Measurements from ENCODE around the gene PARD3B. TPM values are rescaled to one million over a fixed set of nuclear protein-coding genes. Genes with fewer than 3 reads are reported as not detected.

PARD3B gene
- total and polyA plus RNA-seq, 10 of the 15 experiments (the other 5 are each of a cell fraction or from before 2014, with no cell fraction given): 0.01 to 0.54 (median 0.07) TPM; not detected in 7

DNA sequence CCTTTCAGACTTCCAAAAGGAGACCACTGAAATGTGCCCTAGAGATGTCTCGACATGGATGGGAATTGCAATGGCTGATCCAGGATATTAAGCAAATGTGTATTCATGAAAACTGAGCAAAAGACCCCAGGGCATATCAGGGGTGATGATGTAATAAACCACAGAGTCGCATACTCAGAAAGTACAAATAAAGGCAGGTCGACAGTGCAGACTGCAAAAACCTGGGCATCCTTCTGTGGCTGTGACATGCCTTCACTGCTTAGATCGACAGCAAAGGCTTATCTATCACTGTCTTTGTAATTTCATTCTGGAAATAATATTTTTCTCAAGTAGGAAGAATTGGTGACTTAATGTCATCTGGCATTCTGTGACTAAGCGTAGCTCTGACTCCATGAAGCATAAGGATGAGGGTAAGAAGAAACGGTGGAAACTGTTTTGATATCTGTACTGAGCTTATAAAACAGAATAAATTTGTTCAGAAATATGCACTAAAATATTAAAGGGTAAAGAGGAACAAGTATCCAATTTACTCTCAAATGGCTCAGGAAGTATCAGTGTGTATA is 1021.4 kb downstream of the PARD3B start:
- Histone ChIP-seq H3K9ac (ENCODE audit: control insufficient read depth, insufficient read depth, low read length) (no peak overlapping the region), H3K79me2 (ENCODE audit: control insufficient read depth, insufficient read depth, low read length) (no peaks in the 10 kb centered on the region), H2AFZ (ENCODE audit: control insufficient read depth, low read depth, low read length) (no peak overlapping the region), H3K4me2 (ENCODE audit: control insufficient read depth, insufficient read depth) (no peak overlapping the region), H3K4me3 (no peak overlapping the region), H3K27ac (ENCODE audit: control insufficient read depth, insufficient read depth) (no peak overlapping the region), H3K9me3 (replicated peaks; ENCODE audit: control insufficient read depth, insufficient read depth, low read length) (no peaks in the 10 kb centered on the region), H4K20me1 (ENCODE audit: control insufficient read depth, insufficient read depth) (no peaks in the 10 kb centered on the region), H3K27me3 (replicated peaks in 1 of 2; ENCODE audit: control insufficient read depth in 2 of 2, insufficient read depth in 2 of 2, low read length in 1 of 2) (no peaks in the 10 kb centered on the region; a peak in 1 of 4 replicates), H3K36me3 (ENCODE audit: control insufficient read depth in 2 of 2, insufficient read depth in 2 of 2, low read length in 1 of 2) (no peaks in the 10 kb centered on the region), H3K4me1 (ENCODE audit: control insufficient read depth, insufficient read depth, low read length) (no peaks in the 10 kb centered on the region)
- CTCF ChIA-PET: no interaction called here
- FAIRE-seq (no peak), ATAC-seq (no peak), DNase-seq (ENCODE audit: low read depth, low spot score) (no peak)
- BruUV-seq (replicated peaks): no TSS peak
- in situ Hi-C loops (cut with MboI): no loop called here
- RAD21 ChIA-PET (ENCODE audit: unreplicated experiment): no interaction called here
- POLR2A ChIA-PET: no interaction called here
- intact Hi-C loops (cut with micrococcal nuclease; ENCODE audit: unreplicated experiment): no loop called here
- SMC1A ChIA-PET (ENCODE audit: uncharacterized antibody, unreplicated experiment): no interaction called here
- no peak for TF ChIP-seq SP1 (IDR thresholded peaks at IDR 0.05; ENCODE audit: low read depth, low read length)
- TF ChIP-seq RAD21 (IDR thresholded peaks at IDR 0.05; ENCODE audit: insufficient read depth, low read depth, low read length): no peak
- TF ChIP-seq NRF1 (conservative IDR thresholded peaks at IDR 0.05; ENCODE audit: low read depth, low read length): no peak
- TF ChIP-seq ZZZ3 (IDR thresholded peaks at IDR 0.05; ENCODE audit: control insufficient read depth, insufficient read length, low read depth): no peak
- TF ChIP-seq, protein P1, sequence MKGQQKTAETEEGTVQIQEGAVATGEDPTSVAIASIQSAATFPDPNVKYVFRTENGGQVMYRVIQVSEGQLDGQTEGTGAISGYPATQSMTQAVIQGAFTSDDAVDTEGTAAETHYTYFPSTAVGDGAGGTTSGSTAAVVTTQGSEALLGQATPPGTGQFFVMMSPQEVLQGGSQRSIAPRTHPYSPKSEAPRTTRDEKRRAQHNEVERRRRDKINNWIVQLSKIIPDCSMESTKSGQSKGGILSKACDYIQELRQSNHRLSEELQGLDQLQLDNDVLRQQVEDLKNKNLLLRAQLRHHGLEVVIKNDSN (IDR thresholded peaks at IDR 0.05; ENCODE audit: borderline replicate concordance, extremely low read length, insufficient read depth, low read depth, low read length): no peak
- TF ChIP-seq, protein P2, sequence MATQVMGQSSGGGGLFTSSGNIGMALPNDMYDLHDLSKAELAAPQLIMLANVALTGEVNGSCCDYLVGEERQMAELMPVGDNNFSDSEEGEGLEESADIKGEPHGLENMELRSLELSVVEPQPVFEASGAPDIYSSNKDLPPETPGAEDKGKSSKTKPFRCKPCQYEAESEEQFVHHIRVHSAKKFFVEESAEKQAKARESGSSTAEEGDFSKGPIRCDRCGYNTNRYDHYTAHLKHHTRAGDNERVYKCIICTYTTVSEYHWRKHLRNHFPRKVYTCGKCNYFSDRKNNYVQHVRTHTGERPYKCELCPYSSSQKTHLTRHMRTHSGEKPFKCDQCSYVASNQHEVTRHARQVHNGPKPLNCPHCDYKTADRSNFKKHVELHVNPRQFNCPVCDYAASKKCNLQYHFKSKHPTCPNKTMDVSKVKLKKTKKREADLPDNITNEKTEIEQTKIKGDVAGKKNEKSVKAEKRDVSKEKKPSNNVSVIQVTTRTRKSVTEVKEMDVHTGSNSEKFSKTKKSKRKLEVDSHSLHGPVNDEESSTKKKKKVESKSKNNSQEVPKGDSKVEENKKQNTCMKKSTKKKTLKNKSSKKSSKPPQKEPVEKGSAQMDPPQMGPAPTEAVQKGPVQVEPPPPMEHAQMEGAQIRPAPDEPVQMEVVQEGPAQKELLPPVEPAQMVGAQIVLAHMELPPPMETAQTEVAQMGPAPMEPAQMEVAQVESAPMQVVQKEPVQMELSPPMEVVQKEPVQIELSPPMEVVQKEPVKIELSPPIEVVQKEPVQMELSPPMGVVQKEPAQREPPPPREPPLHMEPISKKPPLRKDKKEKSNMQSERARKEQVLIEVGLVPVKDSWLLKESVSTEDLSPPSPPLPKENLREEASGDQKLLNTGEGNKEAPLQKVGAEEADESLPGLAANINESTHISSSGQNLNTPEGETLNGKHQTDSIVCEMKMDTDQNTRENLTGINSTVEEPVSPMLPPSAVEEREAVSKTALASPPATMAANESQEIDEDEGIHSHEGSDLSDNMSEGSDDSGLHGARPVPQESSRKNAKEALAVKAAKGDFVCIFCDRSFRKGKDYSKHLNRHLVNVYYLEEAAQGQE (IDR thresholded peaks at IDR 0.05; ENCODE audit: low read depth, low read length): no peak
- no peak for TF ChIP-seq CHD1 (IDR thresholded peaks at IDR 0.05; ENCODE audit: low read depth, low read length)
- no peak for TF ChIP-seq KLF5 (IDR thresholded peaks at IDR 0.05; ENCODE audit: partially characterized antibody)
- TF ChIP-seq ZNF622 (IDR thresholded peaks at IDR 0.05): no peak
- WGBS (ENCODE audit: insufficient coverage, insufficient replicate concordance, low lambda C conversion rate, missing lambda C conversion rate): 10% methylated on average over 6 of the region's 6 CpGs
